ENCODE measurements around the gene SFRP4. TPM values are rescaled to one million over a fixed set of nuclear protein-coding genes. Genes with fewer than 3 reads are reported as not detected.

Gene SFRP4
- polyA plus RNA-seq, 1 of the 3 experiments (the other 2 are of a cell fraction) = not detected

DNA sequence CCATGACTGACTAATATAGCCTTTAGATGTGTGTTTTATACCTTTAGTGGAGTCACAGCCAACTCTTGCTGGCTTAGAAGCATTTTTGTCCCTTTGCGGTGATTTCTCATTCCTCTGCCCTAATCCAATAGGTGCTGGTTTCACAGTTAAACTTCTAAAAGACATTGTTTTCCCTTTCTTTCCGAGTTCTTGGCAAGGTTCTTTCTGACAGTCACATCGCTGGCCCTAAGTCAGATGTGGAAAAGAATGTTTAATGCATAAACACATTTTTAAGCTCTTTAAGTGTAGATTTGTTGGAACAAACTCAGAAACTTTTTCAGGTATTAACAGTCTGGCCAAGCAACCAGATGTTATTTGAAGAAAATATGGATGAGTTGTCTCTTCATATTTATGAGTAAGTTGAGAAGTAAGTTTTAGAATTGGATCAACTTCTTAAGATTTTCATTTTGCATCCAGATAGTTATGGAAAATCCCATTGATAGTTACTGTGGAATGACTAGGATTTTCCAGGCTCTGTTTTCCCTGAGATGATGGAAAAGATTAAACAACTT, 7.9 kb upstream of the SFRP4 start:
- DNase-seq = no peak
- no peaks in the 10 kb centered on the region for H3F3A ChIP-seq (replicated peaks; ENCODE audit: insufficient read depth)
- H3K9me3 ChIP-seq = no peaks in the 10 kb centered on the region
- H3K9ac ChIP-seq = no peak overlapping the region
- no peaks in the 10 kb centered on the region for H3K9me2 ChIP-seq
- H3K27me3 ChIP-seq (ENCODE audit: insufficient read depth) = no peaks in the 10 kb centered on the region
- H4K20me1 ChIP-seq (ENCODE audit: insufficient read depth) = no peaks in the 10 kb centered on the region
- no peak overlapping the region for H3K4me2 ChIP-seq
- ChIA-PET CTCF (interaction anchor here (16.2 kb wide), 1 partner anchor 21 kb away, joined by 280 read pairs; no protein-coding TSS in a partner anchor), POLR2A (no interaction called here)
- H2AFZ ChIP-seq (ENCODE audit: low read depth) = no peak overlapping the region
- H3K4me1 ChIP-seq (ENCODE audit: control insufficient read depth in 1 of 2, insufficient read depth in 2 of 2, low read depth in 1 of 2, low read length in 1 of 2) = peaks cover 0 to 16% of the 10 kb centered on the region in 2 experiments; a peak in 2 of 4 replicates
- no peak overlapping the region for H3K27ac ChIP-seq (ENCODE audit: low read depth in 2 of 2, low read length in 1 of 2)
- peaks cover 6% of the 10 kb centered on the region; the same call in 1 of the 2 replicates for H3K79me2 ChIP-seq (ENCODE audit: insufficient read depth)
- no peak for TF ChIP-seq USF2 (IDR thresholded peaks at IDR 0.05; ENCODE audit: borderline replicate concordance, low read depth, low read length)
- no peak for TF ChIP-seq TEAD4 (IDR thresholded peaks at IDR 0.05; ENCODE audit: borderline replicate concordance, insufficient read depth)
- no peak for TF ChIP-seq FOXM1 (IDR thresholded peaks at IDR 0.05; ENCODE audit: low read depth)
- TF ChIP-seq MXI1 (IDR thresholded peaks at IDR 0.05; ENCODE audit: low read depth, low read length) = no peak
- TF ChIP-seq TCF12 (IDR thresholded peaks at IDR 0.05) = no peak
- no peak for TF ChIP-seq FOXJ3 (CRISPR knock-in tag; IDR thresholded peaks at IDR 0.05)
- TF ChIP-seq, protein P1, sequence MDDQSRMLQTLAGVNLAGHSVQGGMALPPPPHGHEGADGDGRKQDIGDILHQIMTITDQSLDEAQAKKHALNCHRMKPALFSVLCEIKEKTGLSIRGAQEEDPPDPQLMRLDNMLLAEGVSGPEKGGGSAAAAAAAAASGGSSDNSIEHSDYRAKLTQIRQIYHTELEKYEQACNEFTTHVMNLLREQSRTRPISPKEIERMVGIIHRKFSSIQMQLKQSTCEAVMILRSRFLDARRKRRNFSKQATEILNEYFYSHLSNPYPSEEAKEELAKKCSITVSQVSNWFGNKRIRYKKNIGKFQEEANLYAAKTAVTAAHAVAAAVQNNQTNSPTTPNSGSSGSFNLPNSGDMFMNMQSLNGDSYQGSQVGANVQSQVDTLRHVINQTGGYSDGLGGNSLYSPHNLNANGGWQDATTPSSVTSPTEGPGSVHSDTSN (IDR thresholded peaks at IDR 0.05) = no peak
- TF ChIP-seq EZH2phosphoT487 (IDR thresholded peaks at IDR 0.05; ENCODE audit: borderline replicate concordance, low read depth) = no peak
- TF ChIP-seq RXRA (IDR thresholded peaks at IDR 0.05; ENCODE audit: borderline replicate concordance, low read depth) = no peak
- no peak for TF ChIP-seq EP300 (IDR thresholded peaks at IDR 0.05; ENCODE audit: borderline replicate concordance in 1 of 2, low read depth in 1 of 2, low read length in 1 of 2)
- no peak for TF ChIP-seq NFIC (IDR thresholded peaks at IDR 0.05; ENCODE audit: borderline replicate concordance)
- TF ChIP-seq NRF1 (IDR thresholded peaks at IDR 0.05; ENCODE audit: low read depth, low read length) = no peak
- TF ChIP-seq CTCF (IDR thresholded peaks at IDR 0.05) = no peak
- 70% methylated on average over 3 of the region's 3 CpGs for WGBS (ENCODE audit: low lambda C conversion rate)
- no peak overlapping the region for H3K4me3 ChIP-seq (ENCODE audit: low read depth in 2 of 2, low read length in 1 of 2)
- no peaks in the 10 kb centered on the region for H3K36me3 ChIP-seq (replicated peaks in 1 of 2; ENCODE audit: control insufficient read depth in 1 of 2, insufficient read depth in 2 of 2, low read length in 1 of 2)

DNA sequence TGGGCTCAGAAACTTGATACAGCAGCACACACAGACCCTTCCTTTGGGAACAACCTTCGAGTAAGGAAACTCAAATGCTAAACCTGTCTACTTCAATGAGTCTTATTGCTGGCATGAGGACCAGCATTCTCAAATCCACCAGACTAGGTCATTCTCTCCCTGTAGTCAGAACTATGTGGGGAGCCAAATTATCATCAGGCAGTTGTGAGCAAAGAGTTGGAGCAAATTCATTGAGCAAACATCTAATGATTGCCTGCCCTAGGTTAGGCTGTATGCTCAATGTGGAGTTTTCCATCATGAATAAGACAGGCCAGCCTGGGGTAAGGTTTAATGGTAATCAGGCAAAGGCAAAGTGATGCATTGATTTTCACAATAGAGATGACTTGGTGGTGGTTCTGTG, 7.4 kb upstream of the SFRP4 start:
- no peak for DNase-seq
- Histone ChIP-seq H3K36me3 (replicated peaks in 1 of 2; ENCODE audit: control insufficient read depth in 1 of 2, insufficient read depth in 2 of 2, low read length in 1 of 2) (no peaks in the 10 kb centered on the region), H3K79me2 (ENCODE audit: insufficient read depth) (peaks cover 6% of the 10 kb centered on the region; the same call in 1 of the 2 replicates), H3K9ac (no peak overlapping the region), H3K27ac (ENCODE audit: low read depth in 2 of 2, low read length in 1 of 2) (no peak overlapping the region), H3K4me3 (ENCODE audit: low read depth in 2 of 2, low read length in 1 of 2) (no peak overlapping the region), H2AFZ (ENCODE audit: low read depth) (no peak overlapping the region), H3K27me3 (ENCODE audit: insufficient read depth) (0 out of 2 replicates have a peak, but pooled peaks cover 2% of the 10 kb centered on the region), H3K9me2 (no peaks in the 10 kb centered on the region), H3K9me3 (no peaks in the 10 kb centered on the region), H4K20me1 (ENCODE audit: insufficient read depth) (no peaks in the 10 kb centered on the region), H3K4me1 (ENCODE audit: control insufficient read depth in 1 of 2, insufficient read depth in 2 of 2, low read depth in 1 of 2, low read length in 1 of 2) (peaks cover 0 to 16% of the 10 kb centered on the region in 2 experiments; a peak in 2 of 4 replicates), H3K4me2 (no peak overlapping the region), H3F3A (replicated peaks; ENCODE audit: insufficient read depth) (no peaks in the 10 kb centered on the region)
- TF ChIP-seq EP300 (IDR thresholded peaks at IDR 0.05; ENCODE audit: borderline replicate concordance in 1 of 2, low read depth in 1 of 2, low read length in 1 of 2) = no peak
- no peak for TF ChIP-seq YY1 (IDR thresholded peaks at IDR 0.05; ENCODE audit: low read depth)
- TF ChIP-seq TAF1 (IDR thresholded peaks at IDR 0.05; ENCODE audit: borderline replicate concordance, low read depth, low read length) = no peak
- TF ChIP-seq RXRA (IDR thresholded peaks at IDR 0.05; ENCODE audit: borderline replicate concordance, low read depth) = no peak
- no peak for TF ChIP-seq GABPA (IDR thresholded peaks at IDR 0.05; ENCODE audit: low read depth)
- TF ChIP-seq NRF1 (IDR thresholded peaks at IDR 0.05; ENCODE audit: low read depth, low read length) = no peak
- TF ChIP-seq RCOR1 (IDR thresholded peaks at IDR 0.05; ENCODE audit: low read length) = no peak
- POLR2A ChIA-PET = no interaction called here
- CTCF ChIA-PET = interaction anchor here (16.2 kb wide), 1 partner anchor 20 kb away, joined by 280 read pairs; no protein-coding TSS in a partner anchor
- 17% methylated on average over 1 of the region's 1 CpG for WGBS (ENCODE audit: low lambda C conversion rate)

Measured in SK-N-SH (cell line).